B cell (primary cell): ENCODE data around the gene PTGS2.

Experiments
- EZH2 ChIP-seq: IDR thresholded peaks from 2 replicates; pipeline ENCODE4 v1.6.1; 2012; ENCODE audit warnings: borderline replicate concordance, low read depth, mild to moderate bottlenecking, moderate library complexity, low read length; ENCODE audit not compliant: insufficient read depth, poor library complexity, severe bottlenecking
- TF ChIP-seq, protein P1 (sequence below): fragments of 200-600 bp; IDR thresholded peaks from one replicate; pipeline ENCODE4 v1.8.0; 2022; ENCODE audit warnings: antibody characterized with exemption, mild to moderate bottlenecking

DNA sequence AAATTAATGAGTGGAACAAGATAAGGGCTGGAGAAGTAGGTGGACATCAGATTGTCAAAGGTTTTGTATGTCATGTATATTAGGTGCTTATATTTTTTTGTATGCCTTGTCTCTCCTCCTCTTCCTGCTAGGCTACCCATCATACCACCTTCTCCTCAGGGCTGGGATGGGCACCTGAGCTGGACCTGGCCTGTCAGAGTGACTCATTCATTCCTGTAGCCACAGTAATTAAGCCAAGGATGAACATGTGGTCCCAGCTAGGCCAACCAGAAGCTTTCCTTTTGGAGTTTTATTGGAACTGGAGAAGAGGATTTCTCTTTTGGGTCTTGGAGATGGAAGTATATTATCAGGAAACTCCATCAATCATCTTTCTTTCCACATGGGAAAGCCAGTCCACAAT, 21.2 kb downstream of the PTGS2 start:
- TF ChIP-seq, protein P1, sequence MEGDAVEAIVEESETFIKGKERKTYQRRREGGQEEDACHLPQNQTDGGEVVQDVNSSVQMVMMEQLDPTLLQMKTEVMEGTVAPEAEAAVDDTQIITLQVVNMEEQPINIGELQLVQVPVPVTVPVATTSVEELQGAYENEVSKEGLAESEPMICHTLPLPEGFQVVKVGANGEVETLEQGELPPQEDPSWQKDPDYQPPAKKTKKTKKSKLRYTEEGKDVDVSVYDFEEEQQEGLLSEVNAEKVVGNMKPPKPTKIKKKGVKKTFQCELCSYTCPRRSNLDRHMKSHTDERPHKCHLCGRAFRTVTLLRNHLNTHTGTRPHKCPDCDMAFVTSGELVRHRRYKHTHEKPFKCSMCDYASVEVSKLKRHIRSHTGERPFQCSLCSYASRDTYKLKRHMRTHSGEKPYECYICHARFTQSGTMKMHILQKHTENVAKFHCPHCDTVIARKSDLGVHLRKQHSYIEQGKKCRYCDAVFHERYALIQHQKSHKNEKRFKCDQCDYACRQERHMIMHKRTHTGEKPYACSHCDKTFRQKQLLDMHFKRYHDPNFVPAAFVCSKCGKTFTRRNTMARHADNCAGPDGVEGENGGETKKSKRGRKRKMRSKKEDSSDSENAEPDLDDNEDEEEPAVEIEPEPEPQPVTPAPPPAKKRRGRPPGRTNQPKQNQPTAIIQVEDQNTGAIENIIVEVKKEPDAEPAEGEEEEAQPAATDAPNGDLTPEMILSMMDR, result no peak
- no peak for TF ChIP-seq EZH2
